Stimulated activated naive CD8-positive, alpha-beta T cell treated with anti-CD3 and anti-CD28 coated beads, Interleukin-15, Interleukin-2, amounts not matched to agents 100 U/mL and 50 U/mL, for 24 hours (primary cell): ENCODE measurements around the gene FBLN5.
A peak's percentile ranks its signal among the peaks of the same experiment; 100 is the strongest.
"Not testable (repeated sequence)": the region's sequence is repeated elsewhere in the genome, so short reads cannot be mapped to it uniquely, and the experiment has no call there.

Experiments
- ATAC-seq: fragments of 150-1000 bp; cut with Tn5 transposase; one replicate; pipeline ENCODE4 v1.10.0; 2021
- DNase-seq: peaks from one replicate; pipeline ENCODE4 v3.0.0; 2021

Gene FBLN5

DNA sequence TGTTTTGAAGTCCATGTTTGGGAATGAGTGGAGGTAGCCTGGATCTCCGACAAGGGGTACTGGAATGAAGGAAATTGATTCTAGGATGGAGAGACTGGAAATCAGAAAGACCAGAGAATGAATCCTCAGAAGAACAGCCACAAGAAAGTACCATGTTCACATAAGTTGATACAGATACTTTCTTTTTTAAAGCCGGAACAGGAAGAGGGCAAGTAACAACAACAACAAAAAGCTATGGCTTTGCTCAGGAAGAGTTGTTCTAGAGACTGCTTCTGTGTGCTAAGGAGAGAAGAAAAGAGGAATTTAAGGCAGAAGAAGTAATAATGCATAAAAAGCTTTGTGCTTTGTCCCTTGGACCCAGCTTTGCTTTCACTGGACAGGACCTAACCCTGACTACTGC, 86.4 kb downstream of the FBLN5 start:
- DNase-seq (no peak), ATAC-seq (no peak)

DNA sequence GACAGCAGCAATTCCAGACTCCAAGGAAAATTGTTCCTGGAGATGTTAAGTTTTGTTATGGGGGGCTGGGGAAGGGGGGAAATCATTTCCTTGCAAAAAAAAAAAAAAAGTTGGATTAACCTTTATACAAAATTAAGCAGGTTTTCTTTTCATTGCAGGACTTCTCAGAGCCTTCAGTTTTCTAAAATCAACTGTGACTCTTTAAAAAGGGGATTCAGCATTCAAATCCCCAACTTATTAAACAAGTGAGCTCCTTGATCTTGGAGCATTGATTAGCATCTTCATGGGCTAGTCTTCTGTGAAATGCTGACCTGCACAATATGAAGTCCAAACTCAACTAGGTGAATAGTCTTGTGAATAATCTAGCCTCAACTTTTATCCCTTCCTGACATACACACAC, 87.3 kb downstream of the FBLN5 start:
- DNase-seq (no peak), ATAC-seq (no peak)

DNA sequence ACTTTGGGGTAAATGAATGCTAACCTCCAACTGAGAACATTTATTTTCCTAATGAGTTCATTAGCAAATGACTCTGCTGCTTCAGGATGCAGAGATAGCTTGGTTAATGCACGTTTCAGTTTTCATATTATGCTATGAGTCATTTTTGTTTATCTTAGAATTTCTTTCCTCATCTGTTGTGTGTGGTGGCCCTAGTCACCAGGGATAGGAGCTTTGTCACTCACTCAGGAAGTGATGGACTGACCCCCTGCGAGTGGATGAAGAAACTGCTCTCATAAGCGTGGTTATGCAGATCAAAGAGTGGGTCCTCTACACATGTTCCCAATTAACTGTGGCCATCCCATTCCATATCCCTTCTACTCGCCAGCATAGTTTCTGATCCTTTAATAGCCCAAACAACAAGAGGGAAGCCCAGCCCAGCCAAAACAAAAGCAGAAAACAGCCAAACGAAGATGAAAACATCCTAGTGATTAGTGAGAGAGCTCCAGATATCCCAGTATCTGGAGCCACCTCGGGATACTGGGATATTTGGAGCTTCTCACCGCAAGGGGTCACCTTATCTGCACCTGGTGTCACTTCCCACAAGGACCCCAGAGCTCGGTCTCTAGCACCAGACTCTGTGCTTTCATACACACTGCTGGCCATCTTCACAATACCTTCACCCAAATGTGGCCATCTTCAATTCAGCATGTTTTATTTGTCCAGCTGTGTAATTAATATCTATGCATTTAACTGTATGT, 88.8 kb downstream of the FBLN5 start:
- DNase-seq = no peak

DNA sequence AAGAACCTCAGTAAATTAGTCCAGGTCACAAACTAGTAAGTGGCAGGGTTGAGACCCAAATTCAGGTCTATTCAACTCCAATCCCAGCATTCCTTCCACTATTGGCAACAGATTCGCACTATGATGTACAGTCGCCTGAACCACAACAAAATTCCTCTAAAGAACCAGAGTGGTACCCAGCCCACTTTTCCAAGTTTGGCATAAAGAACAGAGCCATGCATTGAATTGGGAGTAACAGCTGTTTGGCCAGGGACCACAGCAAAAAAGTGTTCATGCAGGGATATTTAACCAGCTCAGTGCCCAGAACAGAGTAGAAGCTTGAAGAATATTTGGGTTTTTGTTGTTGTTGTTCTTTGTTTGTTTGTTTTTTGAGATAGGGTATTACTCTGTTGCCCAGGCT, 89.9 kb downstream of the FBLN5 start:
- no peak for ATAC-seq
- DNase-seq = no peak

More for the DNA sequence above, 88.8 kb downstream of the FBLN5 start:
- peak; percentile 52 for ATAC-seq

DNA sequence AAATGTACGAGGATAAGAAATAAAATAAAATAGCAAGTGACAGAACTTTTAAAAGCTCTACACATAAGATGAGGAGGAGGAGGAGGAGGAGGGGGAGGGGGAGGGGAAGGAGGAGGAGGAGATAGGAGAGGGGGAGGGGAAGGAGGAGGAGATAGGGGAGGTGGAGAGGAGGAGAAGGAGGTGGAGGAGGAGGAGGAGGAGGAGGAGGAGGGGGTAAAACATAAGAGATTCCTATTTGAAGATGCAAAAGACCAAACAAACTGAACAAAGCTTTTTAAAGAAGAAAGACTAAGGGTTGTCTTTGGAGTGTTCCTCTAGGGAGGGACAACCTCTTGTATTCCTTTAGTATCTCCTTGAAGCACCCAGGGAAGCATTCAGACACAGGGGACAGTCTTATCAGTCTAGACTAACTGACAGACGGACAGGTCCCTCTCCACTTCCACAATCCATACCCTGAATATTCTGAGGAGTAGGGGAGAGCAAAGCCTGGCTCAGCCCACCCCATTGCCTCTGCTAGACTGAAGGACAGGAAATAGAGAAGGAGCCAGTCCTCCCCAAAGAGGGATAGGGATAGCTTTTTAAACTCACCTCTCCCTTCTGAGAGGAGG, 93.1 kb downstream of the FBLN5 start:
- DNase-seq = no peak
- ATAC-seq = no peak

DNA sequence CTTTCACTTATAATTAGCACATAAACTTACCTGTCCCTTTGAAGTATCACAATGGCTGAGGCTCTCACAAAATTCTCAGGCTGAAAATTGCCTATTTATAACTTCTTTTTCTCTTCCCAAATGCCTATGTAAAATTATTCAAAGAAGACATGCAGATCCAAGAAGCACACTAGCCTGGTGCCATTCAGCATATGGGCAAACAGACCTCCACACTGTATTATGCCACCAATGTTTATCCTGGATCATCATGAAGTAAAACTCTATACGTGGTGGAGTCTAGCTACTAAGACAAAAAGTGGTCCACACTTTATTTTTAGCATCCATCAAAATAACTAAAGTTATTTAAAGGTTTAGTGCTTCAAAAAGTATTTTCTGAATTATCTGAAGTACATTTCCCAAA, 95.9 kb downstream of the FBLN5 start:
- no peak for DNase-seq
- ATAC-seq = no peak

DNA sequence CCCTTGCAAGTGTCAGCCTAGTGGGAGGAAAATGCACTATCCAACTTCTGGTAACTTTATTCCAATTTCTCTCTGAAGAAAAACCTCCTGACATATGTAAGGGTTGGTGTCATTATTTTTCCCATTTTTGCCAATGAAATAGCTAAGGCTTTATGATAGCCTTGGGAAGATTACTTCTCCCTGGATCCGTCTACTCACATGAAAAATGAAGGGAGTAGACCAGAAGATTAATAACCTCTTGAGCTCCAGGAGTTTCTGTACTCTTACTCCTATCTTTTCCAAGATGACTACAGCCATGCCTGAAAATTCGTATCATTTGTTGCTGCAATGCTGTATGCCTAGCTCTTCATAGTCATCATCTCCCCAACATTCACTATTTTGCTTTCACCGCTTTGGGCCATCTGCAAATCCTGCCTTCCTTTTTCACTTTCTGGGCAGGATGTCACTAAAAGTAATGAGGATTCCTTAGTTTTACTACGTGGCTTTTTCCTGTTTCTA, 98.9 kb downstream of the FBLN5 start:
- ATAC-seq = no peak
- DNase-seq = no peak

DNA sequence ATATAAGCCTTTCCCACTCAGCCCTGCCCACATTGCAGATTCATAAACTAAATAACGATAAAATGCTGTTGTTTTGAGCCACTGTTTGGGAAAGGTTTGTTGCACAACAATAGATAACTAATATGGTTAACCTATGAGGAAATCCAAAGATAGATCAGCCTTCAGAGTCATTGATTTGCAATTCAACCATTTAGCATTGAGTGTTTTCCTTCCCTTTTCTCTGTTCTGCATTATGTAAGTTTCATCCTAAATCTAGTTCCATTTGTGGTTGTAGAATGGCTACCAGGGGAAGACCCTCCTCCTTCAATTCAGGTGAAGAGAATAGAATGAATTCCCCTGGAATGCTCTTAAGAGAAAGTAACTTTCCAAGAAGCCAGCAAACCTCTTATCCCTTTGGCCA, 99.8 kb downstream of the FBLN5 start:
- ATAC-seq (no peak), DNase-seq (no peak)

DNA sequence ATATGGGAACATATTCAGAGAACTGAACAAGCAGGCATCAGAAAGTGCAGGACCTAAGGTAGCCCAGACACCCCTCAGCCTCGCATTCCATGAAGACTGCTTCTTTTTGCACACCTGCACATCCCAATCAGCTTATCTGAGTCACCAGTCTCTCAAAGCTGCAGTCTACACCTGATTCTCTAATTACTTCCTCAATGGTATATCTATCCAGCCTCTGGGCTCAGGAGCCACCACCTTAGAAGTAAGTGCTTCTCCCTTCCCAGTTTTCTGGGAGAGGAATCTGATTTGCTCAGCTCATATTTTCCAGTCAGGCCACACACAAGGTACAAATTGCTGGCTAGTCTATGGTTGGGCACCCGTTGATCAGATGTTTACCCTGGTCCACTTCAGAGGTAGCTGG, 101.8 kb downstream of the FBLN5 start:
- no peak for ATAC-seq
- no peak for DNase-seq

DNA sequence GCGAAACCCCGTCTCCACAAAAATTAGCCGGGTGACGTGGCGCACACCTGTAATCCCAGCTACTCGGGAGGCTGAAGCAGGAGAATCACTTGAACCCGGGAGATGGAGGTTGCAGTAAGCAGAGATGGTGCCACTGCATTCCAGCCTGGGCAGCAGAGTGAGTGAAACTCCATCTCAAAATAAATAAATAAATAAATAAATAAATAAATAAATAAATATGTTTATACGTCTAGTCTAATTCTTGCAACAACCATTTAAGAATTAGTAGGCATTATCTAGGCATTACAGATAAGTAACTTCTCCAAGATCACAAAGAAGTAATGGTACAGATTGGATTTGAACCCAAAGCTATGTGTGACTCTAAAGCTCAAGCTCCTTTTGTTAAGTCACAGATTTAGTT, 102.4 kb downstream of the FBLN5 start:
- not testable (repeated sequence) for DNase-seq, ATAC-seq

DNA sequence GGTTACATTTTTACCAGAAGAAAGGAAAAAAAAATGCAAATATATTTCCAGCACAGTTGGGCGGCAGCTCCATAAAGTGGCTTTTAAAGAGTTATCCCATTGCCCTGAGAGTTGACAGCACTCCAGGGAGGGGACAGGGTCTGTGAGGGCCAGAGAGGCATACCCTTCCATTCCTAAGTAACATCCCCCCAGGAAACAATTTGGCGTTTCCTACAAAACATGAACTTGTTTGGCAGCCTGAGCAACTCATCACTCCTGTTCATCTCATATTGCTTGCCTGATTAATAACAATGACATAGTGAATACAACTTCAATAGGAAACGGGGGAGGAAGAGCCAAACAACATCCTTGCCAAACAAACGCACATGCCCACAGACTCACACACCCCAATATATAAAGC, 103.5 kb downstream of the FBLN5 start:
- no peak for ATAC-seq

DNA sequence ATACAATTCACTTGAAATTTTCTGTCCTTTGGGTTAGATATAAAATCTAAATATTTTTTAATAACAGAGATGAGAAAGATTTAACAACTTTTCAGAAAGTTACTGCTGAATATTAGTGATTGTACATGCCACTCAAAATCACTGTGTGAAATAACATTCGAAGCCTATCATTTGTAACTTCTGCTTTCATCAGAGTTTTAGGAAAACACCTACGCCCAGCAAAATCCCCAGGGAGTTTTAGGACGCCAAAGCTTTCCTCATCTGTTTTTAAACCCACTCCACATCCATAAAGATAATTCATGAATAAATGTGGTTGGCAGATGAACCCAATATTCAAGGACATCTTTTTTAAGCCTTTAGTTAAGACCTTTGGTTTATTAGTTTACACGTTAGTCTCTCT, 104.1 kb downstream of the FBLN5 start:
- DNase-seq = no peak
- ATAC-seq = no peak

More for the DNA sequence above, 103.5 kb downstream of the FBLN5 start:
- DNase-seq = no peak

DNA sequence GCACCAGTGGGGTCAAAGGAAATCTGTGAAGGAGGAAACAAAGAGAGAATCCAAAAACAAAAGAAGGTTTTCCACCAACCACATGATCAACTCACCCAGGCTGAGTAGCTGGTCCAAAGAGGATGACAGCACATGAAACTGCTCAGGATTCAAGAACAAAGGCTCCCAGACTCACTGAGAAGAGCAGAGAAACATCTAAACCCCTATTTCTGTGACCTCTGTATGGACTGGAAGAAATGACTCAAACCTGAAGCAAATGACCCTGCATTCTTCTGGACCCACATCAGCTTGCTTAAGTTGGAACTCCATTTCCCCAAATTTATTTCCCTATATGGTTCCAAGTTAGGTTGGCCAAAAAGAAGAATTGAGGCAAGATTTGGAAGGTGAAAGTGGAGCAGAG, 106.4 kb downstream of the FBLN5 start:
- DNase-seq (no peak), ATAC-seq (no peak)

DNA sequence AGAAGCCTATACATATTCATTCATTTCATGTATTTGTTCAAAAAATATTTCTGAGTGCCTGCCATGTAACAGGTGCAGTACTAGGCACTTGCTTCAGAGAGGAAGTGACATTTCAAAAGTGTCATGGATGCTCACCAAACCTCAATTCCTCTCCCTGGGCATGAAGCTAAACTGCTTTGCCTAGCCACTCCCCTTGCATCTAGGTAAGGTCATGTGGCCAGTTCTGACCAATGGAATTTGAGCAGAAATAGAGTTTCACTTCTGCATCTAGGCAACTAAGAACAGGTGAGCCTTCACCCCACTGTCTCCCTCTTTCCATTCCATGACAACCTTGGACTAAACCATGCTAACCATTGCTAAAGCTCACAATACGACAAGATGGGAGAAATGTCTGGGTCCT, 107.7 kb downstream of the FBLN5 start:
- DNase-seq (no peak), ATAC-seq (no peak)

DNA sequence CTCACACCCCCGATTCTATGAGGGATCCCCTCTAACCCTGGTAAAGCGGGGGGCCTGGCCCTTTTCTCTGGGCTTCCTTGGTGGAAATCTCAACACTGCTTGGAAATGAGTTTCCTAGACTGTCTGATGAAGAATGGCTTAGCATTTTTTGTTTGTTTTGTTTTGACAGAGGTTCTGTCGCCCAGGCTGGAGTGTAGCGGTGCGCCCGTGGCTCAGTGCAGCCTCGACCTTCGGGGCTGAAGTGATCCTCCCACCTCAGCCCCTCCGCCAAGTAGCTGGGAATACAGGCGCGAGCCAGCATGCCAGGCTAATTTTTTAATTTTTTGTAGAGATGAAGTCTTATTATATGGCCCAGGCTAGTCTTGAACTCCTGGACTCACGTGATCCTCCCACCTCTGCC, 110.4 kb downstream of the FBLN5 start:
- DNase-seq = no peak
- ATAC-seq = no peak

DNA sequence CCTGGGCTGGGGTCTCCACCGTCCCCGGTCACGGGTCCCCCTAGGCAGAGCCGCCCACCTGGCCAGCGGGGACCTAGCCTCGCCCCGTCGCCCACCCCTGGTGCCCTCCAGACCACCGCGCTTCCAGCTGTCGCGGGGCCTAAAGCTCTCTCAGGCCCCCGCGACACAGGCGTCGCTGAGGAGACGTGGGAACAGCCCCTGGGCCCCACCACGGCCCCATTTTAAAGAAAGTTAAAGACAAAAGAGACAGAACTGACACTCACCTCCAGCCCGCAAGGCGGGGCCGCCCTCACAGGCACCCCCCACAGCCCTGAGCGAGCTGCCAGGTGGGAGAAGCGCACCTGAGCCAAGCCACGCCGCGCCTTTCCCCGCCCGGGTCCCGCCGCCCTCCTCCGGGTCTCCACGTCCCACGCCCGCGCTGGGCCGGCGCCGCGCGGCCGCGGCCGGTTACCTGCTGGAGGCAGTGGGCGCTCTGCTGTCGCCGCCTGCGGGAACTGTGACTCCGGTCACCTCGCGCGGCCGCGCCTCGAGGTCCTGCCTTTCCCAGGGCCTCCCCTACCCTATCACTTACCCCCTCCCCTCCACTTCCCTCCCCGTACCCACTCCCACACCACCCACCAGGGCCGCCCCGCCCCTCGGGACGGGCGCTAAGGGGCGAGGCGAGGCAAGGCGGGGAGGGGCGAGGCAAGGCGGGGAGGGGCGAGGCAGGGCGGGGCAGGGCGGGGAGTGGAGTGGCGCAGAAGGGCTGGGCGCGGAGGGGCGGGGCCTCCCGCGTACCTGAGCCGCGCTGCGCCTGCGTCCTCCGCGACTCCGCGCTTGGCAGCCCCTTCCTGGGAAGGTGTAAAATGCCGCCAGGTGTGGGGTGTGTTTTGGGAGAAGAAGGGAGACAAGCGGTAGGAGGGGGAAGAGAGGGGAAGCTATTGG, 111.3 kb downstream of the FBLN5 start:
- ATAC-seq = peak; percentile 97

DNA sequence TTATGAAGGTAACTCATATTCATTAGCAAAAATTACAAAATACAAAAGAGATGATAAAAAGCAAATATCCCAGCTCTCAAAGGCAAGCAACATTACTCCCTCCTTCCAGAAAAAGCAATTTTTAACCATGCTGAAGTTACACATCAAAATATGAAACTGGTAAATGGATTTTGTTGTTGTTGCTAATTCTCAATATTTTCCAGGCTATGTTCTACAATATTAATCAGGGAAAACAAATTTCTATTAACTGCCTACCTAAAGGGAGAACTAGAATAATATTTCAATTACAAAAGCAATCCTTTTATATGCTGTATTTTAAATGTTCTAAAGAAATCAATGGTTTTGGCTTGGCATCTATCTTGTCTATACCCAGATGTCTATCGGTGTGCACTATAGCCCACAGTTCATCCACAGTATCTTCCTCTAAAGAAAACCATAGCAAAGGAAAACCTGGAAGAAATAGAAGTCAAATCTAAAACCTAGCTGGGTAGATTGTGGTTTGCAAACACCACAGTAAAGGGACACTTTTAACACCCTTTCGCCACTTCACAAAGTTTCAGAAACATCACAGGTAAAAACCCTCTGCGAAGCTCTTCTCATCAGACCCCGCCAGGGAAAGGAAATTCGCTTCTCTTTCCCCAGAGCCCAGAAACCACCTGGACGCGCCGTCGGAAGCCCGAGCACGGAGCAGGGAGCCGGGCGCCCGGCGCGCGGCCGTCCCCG, 112.1 kb downstream of the FBLN5 start:
- ATAC-seq = peak; percentile 21
- peak; percentile 44 for DNase-seq

More for the DNA sequence above, 111.3 kb downstream of the FBLN5 start:
- peak; percentile 92 for DNase-seq

DNA sequence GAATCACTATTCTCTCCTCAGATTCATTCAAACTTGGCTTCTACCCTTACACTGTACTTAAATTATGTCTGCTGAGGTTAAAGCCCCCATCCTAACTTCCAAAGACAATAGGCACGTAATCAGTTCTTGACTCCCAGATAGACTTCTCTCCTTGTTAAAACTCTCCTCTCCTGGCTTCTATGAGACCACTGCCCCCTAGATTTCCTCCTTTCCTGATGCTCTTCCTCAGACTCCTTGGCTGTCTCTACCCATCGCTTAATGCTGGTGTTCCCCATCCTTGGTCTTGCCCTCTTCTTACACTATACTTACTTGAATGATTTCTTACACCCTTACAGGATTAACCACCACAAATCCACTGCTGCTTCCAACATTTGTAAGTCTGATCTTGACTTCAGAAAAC, 112.9 kb downstream of the FBLN5 start:
- ATAC-seq (no peak), DNase-seq (no peak)

DNA sequence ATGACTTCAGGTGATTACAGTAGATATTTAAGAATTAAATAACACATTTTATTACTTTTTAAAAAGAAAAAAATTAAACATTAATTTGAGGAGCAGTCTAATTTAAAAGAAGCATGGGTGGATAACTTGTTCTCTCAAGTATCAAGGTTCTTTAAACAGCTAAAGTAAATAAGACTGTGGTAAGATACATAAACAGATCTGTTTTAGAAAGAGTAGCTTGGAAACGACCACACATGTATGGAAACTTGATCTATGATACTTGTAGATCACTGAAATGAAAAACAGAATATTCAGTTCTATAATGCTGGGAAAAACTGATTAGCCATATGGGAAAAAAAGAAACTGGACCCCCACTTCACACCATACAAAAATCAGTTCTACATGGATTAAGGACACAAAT, 116.2 kb downstream of the FBLN5 start:
- ATAC-seq = no peak
- DNase-seq = no peak

DNA sequence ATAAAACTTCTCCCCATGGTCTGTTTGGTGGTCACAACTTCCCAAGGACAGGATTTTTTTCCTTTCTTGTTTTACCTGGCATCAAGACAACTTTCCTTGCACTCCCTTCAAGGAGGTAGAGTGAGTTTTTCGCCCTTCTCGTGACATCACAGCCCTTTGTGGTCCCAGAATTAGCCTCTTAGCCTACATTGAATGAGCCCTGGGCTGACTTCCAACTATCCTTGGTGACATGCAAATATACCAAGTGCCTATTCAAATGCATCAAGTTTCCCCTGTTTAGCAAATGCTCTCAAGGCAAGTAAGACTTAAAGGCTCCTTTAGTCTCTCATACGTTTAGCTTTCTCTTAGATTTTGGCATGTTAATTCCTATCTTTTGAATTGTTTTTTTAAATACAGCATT, 116.7 kb downstream of the FBLN5 start:
- no peak for DNase-seq
- ATAC-seq = peak; percentile 57

DNA sequence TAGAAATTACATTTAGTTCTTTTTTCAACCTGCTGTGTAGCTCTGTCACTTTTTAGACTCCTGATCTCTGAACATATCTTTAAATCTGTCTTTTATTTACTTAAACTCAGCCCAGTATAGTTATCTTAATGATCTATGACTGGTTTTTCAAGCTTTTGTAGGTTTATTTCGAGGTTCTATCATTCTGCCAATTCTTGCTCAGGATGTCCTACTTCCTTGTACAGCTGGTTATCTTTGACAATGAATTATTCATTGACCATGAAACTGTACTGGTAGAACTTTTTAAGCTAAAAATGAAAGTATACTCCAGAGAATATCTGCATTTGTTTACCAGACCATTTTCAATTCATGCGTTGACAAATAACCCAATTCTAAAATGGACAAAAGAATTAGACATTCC, 118.0 kb downstream of the FBLN5 start:
- no peak for ATAC-seq

DNA sequence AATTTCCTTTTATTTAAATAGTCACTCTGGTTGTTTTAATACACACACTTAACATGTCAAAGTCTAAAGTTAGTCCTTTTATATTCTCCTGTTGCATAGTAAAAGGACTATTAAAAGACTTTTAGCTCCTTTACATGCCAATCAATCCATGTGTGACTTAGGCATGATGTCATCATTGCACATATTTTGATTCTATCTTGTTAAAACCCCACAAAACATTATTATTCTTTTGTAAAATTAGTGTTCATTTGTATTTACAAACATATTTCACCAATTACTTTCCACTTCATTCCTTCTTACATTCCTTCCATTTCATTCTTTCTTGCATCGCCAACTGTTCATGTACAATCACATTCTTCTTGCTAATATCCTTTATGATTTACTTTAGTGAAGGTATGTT, 119.7 kb downstream of the FBLN5 start:
- ATAC-seq = no peak
- DNase-seq = no peak

More for the DNA sequence above, 118.0 kb downstream of the FBLN5 start:
- no peak for DNase-seq
